HepG2 (cell line): ENCODE results near the gene PTPRD. TPM values are rescaled to one million over a fixed set of nuclear protein-coding genes. Genes with fewer than 3 reads are reported as not detected.

Experiments used
- ATAC-seq: fragments of 200-7000 bp; cut with Tn5 transposase; 3 replicates; pipeline ENCODE4 v1.9.1; 2020; ENCODE audit warnings: mild to moderate bottlenecking, moderate library complexity
- BruUV-seq: library from RNA; stranded (reverse); fragments of 400-500 nt; replicated peaks from 2 replicates; lab custom pipeline; 2021; lab: Mats Ljungman, UMichigan
- CTCF ChIA-PET: fragments of 300-600 bp; formaldehyde crosslinking; extraction: SDS; loops from one replicate; lab custom pipeline; 2021; ENCODE audit warnings: low total read pairs, inconsistent platforms, low intra/inter-chr PET ratio; lab: Yijun Ruan, JAX
- POLR2A ChIA-PET: fragments of 350-600 bp; sonication (Branson Sonifier 250); formaldehyde crosslinking; loops from one replicate; lab custom pipeline; 2020; ENCODE audit warnings: antibody characterized with exemption, inconsistent platforms; lab: Yijun Ruan, JAX
- DNase-seq: peaks from one replicate; pipeline ENCODE4 v3.0.0-alpha.2; 2015; ENCODE audit warnings: low spot score
- FAIRE-seq: peaks from 3 replicates; lab custom pipeline; 2011; peaks lifted over from hg19 to GRCh38; lab: Jason Lieb, UNC
- H2AFZ ChIP-seq: one replicate; pipeline ENCODE4 v1.6.1; 2011; ENCODE audit warnings: low read length, inconsistent platforms
- H3K27ac ChIP-seq: fragments of 300-600 bp; 3 replicates; pipeline ENCODE4 v1.8.0; 2011; ENCODE audit warnings: mixed run types, mild to moderate bottlenecking, mixed read lengths, low read length, inconsistent platforms; ENCODE audit not compliant: insufficient read depth; ENCODE audit errors: extremely low read length
- H3K27me3 ChIP-seq, 2 experiments: fragments of 200-600 bp in 1 of 2; 2 replicates in 1 of 2; 3 replicates in 1 of 2; pipeline versions ENCODE4 v1.6.0 to v1.8.0; 2011; ENCODE audit warnings: low read length in 2 of 2, mild to moderate bottlenecking in 2 of 2, moderate library complexity in 2 of 2, inconsistent platforms in 1 of 2; ENCODE audit not compliant: insufficient read depth in 2 of 2, control insufficient read depth in 1 of 2
- H3K36me3 ChIP-seq, 2 experiments: fragments of 200-600 bp in 1 of 2; replicated peaks in 1 of 2; 2 replicates in 1 of 2; 3 replicates in 1 of 2; pipeline versions ENCODE4 v1.5.1 to v1.8.0; 2011; ENCODE audit warnings: low read length in 2 of 2, inconsistent platforms in 1 of 2; ENCODE audit not compliant: insufficient read depth in 2 of 2, control insufficient read depth in 1 of 2
- H3K4me1 ChIP-seq: 2 replicates; pipeline ENCODE4 v1.5.1; 2012; ENCODE audit warnings: low read length, inconsistent platforms; ENCODE audit not compliant: insufficient read depth
- H3K4me2 ChIP-seq: 2 replicates; pipeline ENCODE4 v1.6.0; 2011; ENCODE audit warnings: low read depth, low read length, inconsistent platforms
- H3K4me3 ChIP-seq, 3 experiments: fragments of 200-600 bp in 1 of 3; sonication (generic), shearing (Covaris generic) in 1 of 3; replicated peaks in 1 of 3; 2 replicates each; pipeline ENCODE4 v1.5.1; 2011 to 2016; ENCODE audit warnings: low read length in 3 of 3, inconsistent platforms in 2 of 3, low read depth in 2 of 3, mild to moderate bottlenecking in 2 of 3, control low read depth in 1 of 3, mixed read lengths in 1 of 3; ENCODE audit not compliant: insufficient read depth in 1 of 3
- H3K79me2 ChIP-seq: one replicate; pipeline ENCODE4 v1.6.1; 2011; ENCODE audit warnings: low read length, inconsistent platforms; ENCODE audit not compliant: insufficient read depth
- H3K9ac ChIP-seq: 2 replicates; pipeline ENCODE4 v1.6.0; 2011; ENCODE audit warnings: mild to moderate bottlenecking, low read depth, low read length, inconsistent platforms; ENCODE audit not compliant: insufficient read depth
- H3K9me3 ChIP-seq: 2 replicates; pipeline ENCODE4 v1.5.1; 2012; ENCODE audit warnings: mild to moderate bottlenecking, low read length
- H4K20me1 ChIP-seq: 2 replicates; pipeline ENCODE4 v1.6.0; 2011; ENCODE audit warnings: inconsistent platforms, mild to moderate bottlenecking, low read length, moderate library complexity; ENCODE audit not compliant: insufficient read depth
- BORCS8-MEF2B ChIP-seq: sonication (generic); formaldehyde crosslinking; IDR thresholded peaks from 2 replicates; pipeline ENCODE4 v1.8.0; 2022; ENCODE audit warnings: mild to moderate bottlenecking, missing genetic modification reagents
- GPN1 ChIP-seq: sonication (generic); formaldehyde crosslinking; IDR thresholded peaks from 2 replicates; pipeline ENCODE4 v1.5.1; 2020; ENCODE audit warnings: missing genetic modification reagents, borderline replicate concordance
- HDAC2 ChIP-seq: sonication (generic); formaldehyde crosslinking; IDR thresholded peaks from 2 replicates; pipeline ENCODE4 v1.4.0; 2020; ENCODE audit warnings: missing genetic modification reagents
- KLF6 ChIP-seq: IDR thresholded peaks from 2 replicates; pipeline ENCODE4 v1.8.0; 2016; ENCODE audit warnings: missing biosample characterization, missing genetic modification reagents
- POLR2G ChIP-seq: fragments of 200-400 bp; formaldehyde crosslinking; IDR thresholded peaks from 2 replicates; pipeline ENCODE4 v1.6.1; 2018; ENCODE audit warnings: mild to moderate bottlenecking, low read depth, low read length, moderate library complexity
- RBAK ChIP-seq: sonication (generic); formaldehyde crosslinking; IDR thresholded peaks from 2 replicates; pipeline ENCODE4 v1.5.1; 2020; ENCODE audit warnings: mild to moderate bottlenecking, missing genetic modification reagents
- RXRA ChIP-seq: sonication (generic); formaldehyde crosslinking; IDR thresholded peaks from 2 replicates; pipeline ENCODE4 v1.5.1; 2020; ENCODE audit warnings: missing genetic modification reagents
- RXRB ChIP-seq: IDR thresholded peaks from 2 replicates; pipeline ENCODE4 v1.6.1; 2016; ENCODE audit warnings: borderline replicate concordance, missing genetic modification reagents, missing compliant biosample characterization
- SKIL ChIP-seq: sonication (generic); formaldehyde crosslinking; IDR thresholded peaks from 2 replicates; pipeline ENCODE4 v1.8.0; 2022; ENCODE audit warnings: missing genetic modification reagents, mild to moderate bottlenecking, moderate library complexity, borderline replicate concordance
- XRCC5 ChIP-seq: fragments of 200-400 bp; formaldehyde crosslinking; optimal IDR thresholded peaks from 2 replicates; pipeline ENCODE3; 2017; ENCODE audit warnings: mild to moderate bottlenecking, low read length
- ZBTB43 ChIP-seq: sonication (generic); formaldehyde crosslinking; conservative IDR thresholded peaks from 2 replicates; pipeline ENCODE4 v1.4.0; 2020; ENCODE audit warnings: missing genetic modification reagents
- ZMAT3 ChIP-seq: sonication (generic); formaldehyde crosslinking; conservative IDR thresholded peaks from 2 replicates; pipeline ENCODE4 v1.7.0; 2021; ENCODE audit warnings: missing genetic modification reagents
- ZNF232 ChIP-seq: sonication (generic); formaldehyde crosslinking; IDR thresholded peaks from 2 replicates; pipeline ENCODE4 v1.4.0; 2020; ENCODE audit warnings: missing genetic modification reagents, borderline replicate concordance
- ZNF607 ChIP-seq: sonication (generic); formaldehyde crosslinking; IDR thresholded peaks from 2 replicates; pipeline ENCODE4 v1.5.1; 2020; ENCODE audit warnings: missing genetic modification reagents, mild to moderate bottlenecking, borderline replicate concordance
- ZNF678 ChIP-seq: sonication (generic); formaldehyde crosslinking; IDR thresholded peaks from 2 replicates; pipeline ENCODE4 v1.4.0; 2020; ENCODE audit warnings: mild to moderate bottlenecking, missing genetic modification reagents
- ZNF816 ChIP-seq: sonication (generic); formaldehyde crosslinking; IDR thresholded peaks from 2 replicates; pipeline ENCODE4 v1.8.0; 2022; ENCODE audit warnings: missing genetic modification reagents, mild to moderate bottlenecking, borderline replicate concordance
- ZSCAN30 ChIP-seq: sonication (generic); formaldehyde crosslinking; IDR thresholded peaks from 2 replicates; pipeline ENCODE4 v1.5.0; 2020; ENCODE audit warnings: mild to moderate bottlenecking, missing genetic modification reagents
- WGBS: methylation state at CpG from one replicate; pipeline ENCODE4 v1.1.6; 2017; ENCODE audit warnings: low lambda C conversion rate; 5-methylcytosine and 5-hydroxymethylcytosine counted together
- in situ Hi-C: cut with HindIII; loops from 2 replicates; pipeline ENCODE4 v1.10.0; 2017; ENCODE audit warnings: low pct_unique_long_range_greater_than_20kb; ENCODE audit not compliant: extremely low pct_ligation_motif_present
- intact Hi-C: fragments of 100-400 bp; cut with micrococcal nuclease; formaldehyde crosslinking; loops from one replicate; pipeline ENCODE4 v1.10.0; 2022; ENCODE audit not compliant: unreplicated experiment
- polyA plus RNA-seq, 8 experiments: library from polyadenylated mRNA; depleted of rRNA in 3 of 8; stranded (reverse) in 7 of 8; unstranded in 1 of 8; fragments of >200 nt; fragmentation: Illumina TruSeq in 4 of 8; extraction: Trizol in 4 of 8; gene quantifications; 2 replicates each; pipeline versions ENCODE4 v1.2.1 to v1.2.3, GENCODE V29; 2011 to 2016; ENCODE audit warnings: low read depth in 4 of 8, missing spikeins in 1 of 8, mixed read lengths in 1 of 8; ENCODE audit not compliant: insufficient read depth in 1 of 8
- total RNA-seq, 5 experiments: library from RNA; depleted of rRNA; stranded (reverse); fragments of >200 nt; fragmentation: Illumina TruSeq; extraction: Trizol; gene quantifications; 2 replicates each; pipeline ENCODE4 v1.2.3, GENCODE V29; 2016; ENCODE audit warnings: low read depth in 1 of 5
- TF ChIP-seq, protein P1 (sequence below): sonication (generic); formaldehyde crosslinking; IDR thresholded peaks from 2 replicates; pipeline ENCODE4; 2020; ENCODE audit warnings: missing genetic modification reagents, mild to moderate bottlenecking, borderline replicate concordance

PTPRD gene
- total and polyA plus RNA-seq, 2 of the 13 experiments (the other 11 are each of a cell fraction or from before 2014, with no cell fraction given) = 0.05 TPM; not detected in 1

- TF ChIP-seq, protein P1, sequence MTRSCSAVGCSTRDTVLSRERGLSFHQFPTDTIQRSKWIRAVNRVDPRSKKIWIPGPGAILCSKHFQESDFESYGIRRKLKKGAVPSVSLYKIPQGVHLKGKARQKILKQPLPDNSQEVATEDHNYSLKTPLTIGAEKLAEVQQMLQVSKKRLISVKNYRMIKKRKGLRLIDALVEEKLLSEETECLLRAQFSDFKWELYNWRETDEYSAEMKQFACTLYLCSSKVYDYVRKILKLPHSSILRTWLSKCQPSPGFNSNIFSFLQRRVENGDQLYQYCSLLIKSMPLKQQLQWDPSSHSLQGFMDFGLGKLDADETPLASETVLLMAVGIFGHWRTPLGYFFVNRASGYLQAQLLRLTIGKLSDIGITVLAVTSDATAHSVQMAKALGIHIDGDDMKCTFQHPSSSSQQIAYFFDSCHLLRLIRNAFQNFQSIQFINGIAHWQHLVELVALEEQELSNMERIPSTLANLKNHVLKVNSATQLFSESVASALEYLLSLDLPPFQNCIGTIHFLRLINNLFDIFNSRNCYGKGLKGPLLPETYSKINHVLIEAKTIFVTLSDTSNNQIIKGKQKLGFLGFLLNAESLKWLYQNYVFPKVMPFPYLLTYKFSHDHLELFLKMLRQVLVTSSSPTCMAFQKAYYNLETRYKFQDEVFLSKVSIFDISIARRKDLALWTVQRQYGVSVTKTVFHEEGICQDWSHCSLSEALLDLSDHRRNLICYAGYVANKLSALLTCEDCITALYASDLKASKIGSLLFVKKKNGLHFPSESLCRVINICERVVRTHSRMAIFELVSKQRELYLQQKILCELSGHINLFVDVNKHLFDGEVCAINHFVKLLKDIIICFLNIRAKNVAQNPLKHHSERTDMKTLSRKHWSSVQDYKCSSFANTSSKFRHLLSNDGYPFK = no peak
- TF ChIP-seq XRCC5 (no peak), ZNF607 (CRISPR knock-in tag) (no peak), GPN1 (CRISPR knock-in tag) (no peak)
Observed at GRCh38 chr9:10008101-10008799, 604.6 kb downstream of the PTPRD start (continued).

DNA sequence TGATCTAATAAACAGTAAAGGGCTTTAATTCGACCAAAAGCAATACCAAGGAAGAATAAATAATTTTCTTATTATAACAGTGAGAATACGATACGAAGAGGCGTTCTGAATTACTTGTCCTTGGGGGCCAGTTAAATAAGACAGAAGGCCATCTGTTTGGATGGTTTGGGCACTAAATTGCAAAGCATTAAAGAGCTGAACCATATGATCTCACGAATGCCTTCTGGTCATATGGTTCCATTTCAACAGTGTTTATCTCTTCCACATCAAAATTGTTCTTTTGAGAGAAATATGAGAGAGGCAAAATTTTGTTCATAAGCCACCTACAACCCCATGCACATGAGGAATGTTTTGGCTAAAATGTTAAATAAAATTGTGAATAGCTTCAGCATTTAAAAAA, 605.4 kb downstream of the PTPRD start:
- no peak overlapping the region for H3K27ac ChIP-seq
- H3K27me3 ChIP-seq = no peaks in the 10 kb centered on the region
- WGBS = 2% methylated on average over 5 of the region's 5 CpGs
- DNase-seq (no peak), ATAC-seq (no peak), FAIRE-seq (no peak)
- H3K4me2 ChIP-seq = no peak overlapping the region
- H3K4me1 ChIP-seq = no peaks in the 10 kb centered on the region
- in situ Hi-C loops (no loop called here), intact Hi-C loops (no loop called here)
- no peaks in the 10 kb centered on the region for H3K9me3 ChIP-seq
- ChIA-PET POLR2A (no interaction called here), CTCF (no interaction called here)
- H3K36me3 ChIP-seq = no peaks in the 10 kb centered on the region
- no peak overlapping the region for H3K4me3 ChIP-seq
- H3K79me2 ChIP-seq = no peaks in the 10 kb centered on the region
- BruUV-seq = no TSS peak
- H2AFZ ChIP-seq = no peak overlapping the region
- no peak overlapping the region for H3K9ac ChIP-seq
- no peaks in the 10 kb centered on the region for H4K20me1 ChIP-seq
- TF ChIP-seq ZSCAN30 (CRISPR knock-in tag) (no peak), HDAC2 (CRISPR knock-in tag) (no peak), RXRB (no peak), ZNF816 (no peak), POLR2G (no peak), KLF6 (CRISPR knock-in tag) (no peak), RXRA (CRISPR knock-in tag) (no peak), SKIL (CRISPR knock-in tag) (no peak), ZBTB43 (no peak), ZMAT3 (no peak), ZNF232 (CRISPR knock-in tag) (no peak), BORCS8-MEF2B (no peak), ZNF678 (CRISPR knock-in tag) (no peak), RBAK (no peak)
